ENCODE results near the gene SLC12A3.
"Not testable (repeated sequence)": the region's sequence is repeated elsewhere in the genome, so short reads cannot be mapped to it uniquely, and the experiment has no call there.

The SLC12A3 gene

GRCh38 chr16:56848029-56848936, 16.7 kb upstream of the SLC12A3 start:
- no peak for FAIRE-seq

GRCh38 chr16:56848955-56849689, 15.9 kb upstream of the SLC12A3 start:
- no peak for FAIRE-seq

- no peak for FAIRE-seq
Measured at GRCh38 chr16:56849690-56850680, 15.0 kb upstream of the SLC12A3 start.

- FAIRE-seq, result no peak
Measured at GRCh38 chr16:56851671-56852400, 13.2 kb upstream of the SLC12A3 start.

GRCh38 chr16:56852401-56852730, 12.6 kb upstream of the SLC12A3 start:
- FAIRE-seq, result no peak

GRCh38 chr16:56852968-56853367, 12.0 kb upstream of the SLC12A3 start:
- no peak for FAIRE-seq

- no peak for FAIRE-seq
Measured at GRCh38 chr16:56855201-56855600, 9.8 kb upstream of the SLC12A3 start.

GRCh38 chr16:56855946-56856345, 9.1 kb upstream of the SLC12A3 start:
- FAIRE-seq, result no peak

GRCh38 chr16:56856876-56857447, 8.0 kb upstream of the SLC12A3 start:
- no peak for FAIRE-seq

GRCh38 chr16:56858374-56858773, 6.6 kb upstream of the SLC12A3 start:
- FAIRE-seq, result no peak

- FAIRE-seq, result no peak
Measured at GRCh38 chr16:56859636-56860035, 5.4 kb upstream of the SLC12A3 start.

- FAIRE-seq, result no peak
Measured at GRCh38 chr16:56860226-56861020, 4.6 kb upstream of the SLC12A3 start.

- no peak for FAIRE-seq
Measured at GRCh38 chr16:56861092-56861610, 3.9 kb upstream of the SLC12A3 start.

- no peak for FAIRE-seq
Measured at GRCh38 chr16:56861756-56862155, 3.3 kb upstream of the SLC12A3 start.

GRCh38 chr16:56862776-56863175, 2.2 kb upstream of the SLC12A3 start:
- FAIRE-seq, result no peak

GRCh38 chr16:56865394-56866062, 521 bp downstream of the SLC12A3 start:
- FAIRE-seq, result no peak

GRCh38 chr16:56866955-56867830, 2.2 kb downstream of the SLC12A3 start:
- no peak for FAIRE-seq

GRCh38 chr16:56868175-56868574, 3.2 kb downstream of the SLC12A3 start:
- no peak for FAIRE-seq

GRCh38 chr16:56868766-56869165, 3.8 kb downstream of the SLC12A3 start:
- not testable (repeated sequence) for FAIRE-seq
